Hepatocyte (in vitro differentiated cells): ENCODE results near the gene BUB1B.

Experiments used
- CTCF ChIP-seq: fragments of 200-600 bp; sonication (generic); IDR thresholded peaks from 2 replicates; pipeline ENCODE4 v1.5.1; 2016; ENCODE audit warnings: antibody characterized with exemption, mild to moderate bottlenecking; ENCODE audit not compliant: poor library complexity
- EZH2 ChIP-seq: fragments of 200-600 bp; sonication (generic); IDR thresholded peaks from 2 replicates; pipeline ENCODE4 v1.6.1; 2016; ENCODE audit warnings: antibody characterized with exemption, mild to moderate bottlenecking, borderline replicate concordance

GRCh38 chr15:40111888-40112287, 49.0 kb upstream of the BUB1B start:
- no peak for TF ChIP-seq CTCF
- TF ChIP-seq EZH2, result no peak
